ENCODE measurements around the gene BRSK1.

- TF ChIP-seq CTCF (IDR thresholded peaks at IDR 0.05): no peak
- no peak for TF ChIP-seq POLR2A (IDR thresholded peaks at IDR 0.05)
Measured at GRCh38 chr19:55266840-55267239, 17.0 kb upstream of the BRSK1 start.
